DOHH2 (cell line): ENCODE data around the gene PHACTR1.

Experiments
- H3F3A ChIP-seq: fragments of 200-600 bp; sonication (generic), shearing (Covaris generic); 2 replicates; pipeline ENCODE4 v1.6.0; 2016; ENCODE audit warnings: antibody characterized with exemption, mild to moderate bottlenecking; ENCODE audit not compliant: control insufficient read depth, insufficient read depth
- H3K27ac ChIP-seq: fragments of 200-600 bp; sonication (generic); 2 replicates; pipeline ENCODE4 v1.5.1; 2014; ENCODE audit warnings: low read depth, mild to moderate bottlenecking, low read length, moderate library complexity
- H3K27me3 ChIP-seq: fragments of 200-600 bp; sonication (generic); 2 replicates; pipeline ENCODE4 v1.6.1; 2014; ENCODE audit warnings: mild to moderate bottlenecking, low read length, mixed read lengths; ENCODE audit not compliant: control insufficient read depth
- H3K36me3 ChIP-seq: fragments of 200-600 bp; sonication (generic); 2 replicates; pipeline ENCODE4 v1.6.1; 2014; ENCODE audit warnings: mild to moderate bottlenecking, low read length, moderate library complexity, mixed read lengths; ENCODE audit not compliant: control insufficient read depth
- H3K4me1 ChIP-seq: fragments of 200-600 bp; sonication (generic); 2 replicates; pipeline ENCODE4 v1.6.1; 2014; ENCODE audit warnings: mild to moderate bottlenecking, low read length, mixed read lengths; ENCODE audit not compliant: control insufficient read depth
- H3K4me2 ChIP-seq: fragments of 200-600 bp; sonication (generic); 2 replicates; pipeline ENCODE4 v1.6.0; 2014; ENCODE audit warnings: mild to moderate bottlenecking, low read length, moderate library complexity
- H3K4me3 ChIP-seq: fragments of 200-600 bp; sonication (generic); 2 replicates; pipeline ENCODE4 v1.5.1; 2014; ENCODE audit warnings: mild to moderate bottlenecking, low read length, mixed read lengths
- H3K79me2 ChIP-seq: fragments of 200-600 bp; sonication (generic); 2 replicates; pipeline ENCODE4 v1.6.1; 2014; ENCODE audit warnings: mild to moderate bottlenecking, low read length, mixed read lengths; ENCODE audit not compliant: control insufficient read depth
- H3K9me2 ChIP-seq: fragments of 200-600 bp; sonication (generic); replicated peaks from 2 replicates; pipeline ENCODE4 v1.6.1; 2014; ENCODE audit warnings: mild to moderate bottlenecking, low read length, mixed read lengths; ENCODE audit not compliant: control insufficient read depth
- H3K9me3 ChIP-seq: fragments of 200-600 bp; sonication (generic); 2 replicates; pipeline ENCODE4 v1.6.1; 2014; ENCODE audit warnings: antibody characterized with exemption, low read length, mixed read lengths; ENCODE audit not compliant: control insufficient read depth, insufficient read depth
- H4K20me1 ChIP-seq: fragments of 200-600 bp; sonication (generic); 2 replicates; pipeline ENCODE4 v1.6.0; 2014; ENCODE audit warnings: low read depth, mild to moderate bottlenecking, antibody characterized with exemption, low read length, moderate library complexity; ENCODE audit not compliant: control insufficient read depth, insufficient read depth
- CTCF ChIP-seq: fragments of 200-600 bp; sonication (generic); IDR thresholded peaks from one replicate; pipeline ENCODE4 v1.5.1; 2014; ENCODE audit warnings: antibody characterized with exemption, mild to moderate bottlenecking, low read depth, low read length; ENCODE audit not compliant: poor library complexity, severe bottlenecking
- EZH2phosphoT487 ChIP-seq: fragments of 200-600 bp; sonication (generic); IDR thresholded peaks from 2 replicates; pipeline ENCODE4 v1.6.1; 2017; ENCODE audit warnings: borderline replicate concordance, mild to moderate bottlenecking, antibody characterized with exemption, low read length, moderate library complexity, mixed read lengths

PHACTR1 gene

DNA sequence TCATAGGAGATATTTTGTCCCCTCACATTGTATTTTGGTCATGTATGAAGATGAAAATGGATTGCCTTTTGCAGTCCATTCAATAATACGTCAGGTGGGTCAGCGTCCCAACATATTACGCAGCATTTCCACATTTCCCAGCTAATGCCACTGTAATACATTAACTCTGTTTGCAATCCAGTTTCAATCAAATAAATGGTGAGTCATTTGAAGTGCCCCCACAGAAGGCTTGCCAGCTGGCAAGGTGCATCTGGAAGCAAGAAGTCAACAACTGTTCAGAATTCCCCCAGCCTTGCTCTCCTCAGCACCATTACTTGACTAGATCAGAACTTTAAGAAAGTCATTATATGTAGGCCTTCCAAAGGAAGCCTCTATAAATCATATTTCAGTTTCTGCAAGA, 50.4 kb downstream of the PHACTR1 start:
- H3K9me2 ChIP-seq: no peaks in the 10 kb centered on the region

DNA sequence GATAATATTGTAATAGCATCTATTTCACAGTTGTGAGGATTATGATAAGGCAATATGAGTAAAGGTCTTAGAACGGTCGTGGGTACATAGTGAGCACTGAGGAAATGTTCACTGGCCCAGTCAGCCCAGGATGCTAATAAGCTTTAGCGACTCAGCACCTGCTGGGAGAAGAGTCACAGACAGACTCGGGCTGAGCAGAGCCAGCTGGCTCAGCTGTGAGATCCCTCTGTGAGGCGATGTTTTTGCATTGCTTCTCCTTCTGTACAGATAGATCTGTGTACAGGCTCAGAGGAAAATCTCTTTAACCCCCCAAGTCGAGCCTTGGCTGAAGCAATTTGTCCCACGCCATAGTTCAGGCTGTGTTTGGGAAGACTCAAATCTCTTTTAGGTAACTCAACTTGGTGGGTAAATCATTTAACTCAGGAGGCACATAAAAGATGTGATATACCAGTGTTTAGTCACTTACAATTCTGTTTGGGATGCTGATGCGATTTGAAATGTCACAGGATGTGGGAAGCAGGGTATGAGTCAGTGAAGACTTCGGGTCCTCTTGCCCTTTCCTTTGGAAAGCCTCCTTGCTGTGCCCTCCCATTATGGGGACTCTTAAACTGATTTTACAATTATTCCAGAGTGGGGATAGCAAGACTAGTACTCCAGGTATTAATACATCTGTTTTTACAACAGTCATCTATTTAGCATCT, 53.1 kb downstream of the PHACTR1 start:
- Histone ChIP-seq H3K27me3 (no peaks in the 10 kb centered on the region), H3K9me2 (no peaks in the 10 kb centered on the region)

More for the DNA sequence above, 50.4 kb downstream of the PHACTR1 start:
- Histone ChIP-seq H3K27me3 (no peaks in the 10 kb centered on the region), H3K4me1 (no peaks in the 10 kb centered on the region), H3K27ac (no peak overlapping the region), H3K4me2 (no peak overlapping the region), H3F3A (no peaks in the 10 kb centered on the region), H3K9me3 (no peaks in the 10 kb centered on the region), H3K36me3 (no peaks in the 10 kb centered on the region), H3K79me2 (no peaks in the 10 kb centered on the region), H4K20me1 (no peaks in the 10 kb centered on the region), H3K4me3 (no peak overlapping the region)
- TF ChIP-seq EZH2phosphoT487: no peak
- no peak for TF ChIP-seq CTCF

GRCh38 chr6:12772416-12772815, 55.8 kb downstream of the PHACTR1 start:
- no peaks in the 10 kb centered on the region for H3K36me3 ChIP-seq
- no peak overlapping the region for H3K4me3 ChIP-seq
- H3K9me2 ChIP-seq: no peaks in the 10 kb centered on the region
- no peaks in the 10 kb centered on the region for H3K4me1 ChIP-seq
- H3K27ac ChIP-seq: no peak overlapping the region
- no peaks in the 10 kb centered on the region for H4K20me1 ChIP-seq
- H3K4me2 ChIP-seq: no peak overlapping the region
- H3F3A ChIP-seq: no peaks in the 10 kb centered on the region
- H3K27me3 ChIP-seq: no peaks in the 10 kb centered on the region
- H3K79me2 ChIP-seq: no peaks in the 10 kb centered on the region
- H3K9me3 ChIP-seq: no peaks in the 10 kb centered on the region
- TF ChIP-seq CTCF (no peak), EZH2phosphoT487 (no peak)

More for the DNA sequence above, 53.1 kb downstream of the PHACTR1 start:
- Histone ChIP-seq H3K4me3 (no peak overlapping the region), H3K27ac (no peak overlapping the region), H3K36me3 (no peaks in the 10 kb centered on the region), H3F3A (no peaks in the 10 kb centered on the region), H3K9me3 (no peaks in the 10 kb centered on the region), H3K4me1 (no peaks in the 10 kb centered on the region), H3K79me2 (no peaks in the 10 kb centered on the region), H4K20me1 (no peaks in the 10 kb centered on the region), H3K4me2 (no peak overlapping the region)
- no peak for TF ChIP-seq CTCF
- no peak for TF ChIP-seq EZH2phosphoT487
